NCI-H1694 (cell line): ENCODE data around the gene EGLN1.

ENCODE experiments used
- DNase-seq: peaks from one replicate; lab custom pipeline; 2025; lab: John Stamatoyannopoulos, UW

EGLN1 gene

GRCh38 chr1:231420959-231421545 is 1.0 kb downstream of the EGLN1 start:
- no peak for DNase-seq

GRCh38 chr1:231420299-231420958 is 1.7 kb downstream of the EGLN1 start:
- no peak for DNase-seq

- no peak for DNase-seq
These were observed 2.3 kb downstream of the EGLN1 start for GRCh38 chr1:231419738-231420298.

GRCh38 chr1:231419147-231419546 is 2.9 kb downstream of the EGLN1 start:
- DNase-seq: no peak

- DNase-seq: no peak
These were observed 3.4 kb downstream of the EGLN1 start for GRCh38 chr1:231418741-231419107.

GRCh38 chr1:231418101-231418740 is 3.9 kb downstream of the EGLN1 start:
- DNase-seq: no peak

GRCh38 chr1:231417513-231417912 is 4.6 kb downstream of the EGLN1 start:
- DNase-seq: no peak

- no peak for DNase-seq
These were observed 5.2 kb downstream of the EGLN1 start for GRCh38 chr1:231416901-231417300.

- no peak for DNase-seq
These were observed 7.0 kb downstream of the EGLN1 start for GRCh38 chr1:231415018-231415583.

GRCh38 chr1:231414260-231415016 is 7.6 kb downstream of the EGLN1 start:
- DNase-seq: no peak

- no peak for DNase-seq
These were observed 8.4 kb downstream of the EGLN1 start for GRCh38 chr1:231413749-231414082.

GRCh38 chr1:231411036-231411531 is 11.0 kb downstream of the EGLN1 start:
- DNase-seq: no peak

- DNase-seq: no peak
These were observed 12.0 kb downstream of the EGLN1 start for GRCh38 chr1:231410036-231410612.

GRCh38 chr1:231408528-231409094 is 13.5 kb downstream of the EGLN1 start:
- DNase-seq: no peak

GRCh38 chr1:231407547-231408396 is 14.3 kb downstream of the EGLN1 start:
- no peak for DNase-seq

- no peak for DNase-seq
These were observed 15.0 kb downstream of the EGLN1 start for GRCh38 chr1:231407049-231407448.

- no peak for DNase-seq
These were observed 17.8 kb downstream of the EGLN1 start for GRCh38 chr1:231404318-231404717.

- no peak for DNase-seq
These were observed 20.6 kb downstream of the EGLN1 start for GRCh38 chr1:231401478-231401877.

- DNase-seq: no peak
These were observed 24.0 kb downstream of the EGLN1 start for GRCh38 chr1:231397886-231398671.

- no peak for DNase-seq
These were observed 25.4 kb downstream of the EGLN1 start for GRCh38 chr1:231396643-231397042.
